ENCODE measurements around the gene RFX3. TPM values are rescaled to one million over a fixed set of nuclear protein-coding genes. Genes with fewer than 3 reads are reported as not detected.

Gene RFX3
- total and polyA plus RNA-seq, 2 donors from 2014 or later: 1.6 to 17.8 TPM

GRCh38 chr9:3514786-3515185 lies 11.0 kb downstream of the RFX3 start:
- no peak for FAIRE-seq
- H3K9ac ChIP-seq (ENCODE audit: low read length in 3 of 3): no peak overlapping the region
- no peaks in the 10 kb centered on the region for H3K9me3 ChIP-seq (ENCODE audit: control insufficient read depth in 2 of 3, insufficient read depth in 1 of 3, low read length in 3 of 3)
- TF ChIP-seq, protein P1, sequence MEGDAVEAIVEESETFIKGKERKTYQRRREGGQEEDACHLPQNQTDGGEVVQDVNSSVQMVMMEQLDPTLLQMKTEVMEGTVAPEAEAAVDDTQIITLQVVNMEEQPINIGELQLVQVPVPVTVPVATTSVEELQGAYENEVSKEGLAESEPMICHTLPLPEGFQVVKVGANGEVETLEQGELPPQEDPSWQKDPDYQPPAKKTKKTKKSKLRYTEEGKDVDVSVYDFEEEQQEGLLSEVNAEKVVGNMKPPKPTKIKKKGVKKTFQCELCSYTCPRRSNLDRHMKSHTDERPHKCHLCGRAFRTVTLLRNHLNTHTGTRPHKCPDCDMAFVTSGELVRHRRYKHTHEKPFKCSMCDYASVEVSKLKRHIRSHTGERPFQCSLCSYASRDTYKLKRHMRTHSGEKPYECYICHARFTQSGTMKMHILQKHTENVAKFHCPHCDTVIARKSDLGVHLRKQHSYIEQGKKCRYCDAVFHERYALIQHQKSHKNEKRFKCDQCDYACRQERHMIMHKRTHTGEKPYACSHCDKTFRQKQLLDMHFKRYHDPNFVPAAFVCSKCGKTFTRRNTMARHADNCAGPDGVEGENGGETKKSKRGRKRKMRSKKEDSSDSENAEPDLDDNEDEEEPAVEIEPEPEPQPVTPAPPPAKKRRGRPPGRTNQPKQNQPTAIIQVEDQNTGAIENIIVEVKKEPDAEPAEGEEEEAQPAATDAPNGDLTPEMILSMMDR (IDR thresholded peaks at IDR 0.05; ENCODE audit: borderline replicate concordance, extremely low read depth, insufficient read depth): no peak
- H3K36me3 ChIP-seq (ENCODE audit: control insufficient read depth in 2 of 3, insufficient read depth in 3 of 3, low read length in 3 of 3): no peaks in the 10 kb centered on the region
- no peak overlapping the region for H3K4me3 ChIP-seq (ENCODE audit: low read length in 3 of 3)
- H3K4me1 ChIP-seq (ENCODE audit: control insufficient read depth in 2 of 3, insufficient read depth in 2 of 3, low read depth in 1 of 3, low read length in 3 of 3): no peaks in the 10 kb centered on the region
- no peak for DNase-seq
- intact Hi-C loops (cut with DNase I): no loop called here
- H3K27ac ChIP-seq (ENCODE audit: low read depth in 2 of 2, low read length in 2 of 2): no peak overlapping the region
- H3K27me3 ChIP-seq (ENCODE audit: control insufficient read depth, insufficient read depth, low read length): no peaks in the 10 kb centered on the region

DNA sequence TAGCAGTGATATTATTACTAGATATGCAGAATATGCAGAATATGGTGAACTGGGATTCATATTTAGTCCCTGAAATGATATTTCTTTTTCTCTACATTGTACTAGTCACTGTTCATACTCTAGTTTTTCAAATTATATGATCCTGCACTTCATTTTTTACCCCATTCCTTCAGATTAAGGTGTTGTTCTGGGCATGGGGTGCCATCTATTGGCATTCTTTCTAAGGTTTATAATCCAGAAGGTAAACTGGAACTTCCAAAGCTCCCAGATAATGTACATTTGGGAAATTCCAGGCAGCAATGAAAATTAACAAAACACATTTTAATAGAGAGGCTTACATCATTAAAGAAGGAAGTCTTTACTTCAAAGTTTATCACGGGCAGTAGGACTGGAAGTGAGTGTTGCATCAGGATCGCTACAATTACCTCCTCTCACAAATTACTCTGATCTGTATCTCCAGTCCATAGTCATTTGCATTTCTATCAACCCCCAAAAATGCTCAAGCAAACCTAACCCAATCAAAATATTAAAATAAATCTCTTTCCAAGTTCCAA lies 12.5 kb downstream of the RFX3 start:
- FAIRE-seq: no peak
- no peak overlapping the region for H3K4me3 ChIP-seq (ENCODE audit: low read length in 3 of 3)

GRCh38 chr9:3511551-3511950 lies 14.2 kb downstream of the RFX3 start:
- intact Hi-C loops (cut with DNase I): no loop called here
- peak overlapping the region in 1 of 2 donors; percentile 3 for H3K27ac ChIP-seq (ENCODE audit: low read depth in 2 of 2, low read length in 2 of 2)
- H3K9me3 ChIP-seq (ENCODE audit: control insufficient read depth in 2 of 3, insufficient read depth in 1 of 3, low read length in 3 of 3): no peaks in the 10 kb centered on the region
- no peak overlapping the region for H3K4me3 ChIP-seq (ENCODE audit: low read length in 3 of 3)
- DNase-seq (no peak), FAIRE-seq (no peak)
- TF ChIP-seq, protein P1 (IDR thresholded peaks at IDR 0.05; ENCODE audit: borderline replicate concordance, extremely low read depth, insufficient read depth): no peak
- no peaks in the 10 kb centered on the region for H3K4me1 ChIP-seq (ENCODE audit: control insufficient read depth in 2 of 3, insufficient read depth in 2 of 3, low read depth in 1 of 3, low read length in 3 of 3)
- no peaks in the 10 kb centered on the region for H3K36me3 ChIP-seq (ENCODE audit: control insufficient read depth in 2 of 3, insufficient read depth in 3 of 3, low read length in 3 of 3)
- no peak overlapping the region for H3K9ac ChIP-seq (ENCODE audit: low read length in 3 of 3)
- H3K27me3 ChIP-seq (ENCODE audit: control insufficient read depth, insufficient read depth, low read length): no peaks in the 10 kb centered on the region

More for the DNA sequence above, 12.5 kb downstream of the RFX3 start:
- no peak overlapping the region for H3K27ac ChIP-seq (ENCODE audit: low read depth in 2 of 2, low read length in 2 of 2)
- intact Hi-C loops (cut with DNase I): no loop called here
- H3K36me3 ChIP-seq (ENCODE audit: control insufficient read depth in 2 of 3, insufficient read depth in 3 of 3, low read length in 3 of 3): no peaks in the 10 kb centered on the region
- H3K9me3 ChIP-seq (ENCODE audit: control insufficient read depth in 2 of 3, insufficient read depth in 1 of 3, low read length in 3 of 3): no peaks in the 10 kb centered on the region
- DNase-seq: no peak
- H3K27me3 ChIP-seq (ENCODE audit: control insufficient read depth, insufficient read depth, low read length): no peaks in the 10 kb centered on the region
- no peaks in the 10 kb centered on the region for H3K4me1 ChIP-seq (ENCODE audit: control insufficient read depth in 2 of 3, insufficient read depth in 2 of 3, low read depth in 1 of 3, low read length in 3 of 3)
- H3K9ac ChIP-seq (ENCODE audit: low read length in 3 of 3): no peak overlapping the region
- TF ChIP-seq, protein P1 (IDR thresholded peaks at IDR 0.05; ENCODE audit: borderline replicate concordance, extremely low read depth, insufficient read depth): no peak

DNA sequence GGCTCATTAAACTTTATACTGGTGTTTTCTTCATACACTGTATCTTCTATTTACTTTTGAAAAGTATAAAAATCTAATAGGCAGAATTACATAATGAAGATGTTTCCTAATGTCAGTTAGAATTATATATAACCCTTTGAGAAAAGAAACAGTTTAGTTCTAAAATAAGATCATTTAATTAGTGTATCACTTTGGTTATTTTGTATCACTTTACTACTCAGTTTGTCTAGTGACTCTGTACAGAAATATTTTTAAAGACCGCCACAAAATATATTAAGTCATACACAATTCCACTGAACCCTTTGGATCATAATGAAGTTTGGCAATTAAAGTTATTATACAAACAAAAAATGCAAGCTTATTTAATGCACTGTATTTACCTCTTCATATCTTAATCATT lies 15.0 kb downstream of the RFX3 start:
- no peak overlapping the region for H3K9ac ChIP-seq (ENCODE audit: low read length in 3 of 3)
- no peaks in the 10 kb centered on the region for H3K4me1 ChIP-seq (ENCODE audit: control insufficient read depth in 2 of 3, insufficient read depth in 2 of 3, low read depth in 1 of 3, low read length in 3 of 3)
- intact Hi-C loops (cut with DNase I): no loop called here
- TF ChIP-seq, protein P1 (IDR thresholded peaks at IDR 0.05; ENCODE audit: borderline replicate concordance, extremely low read depth, insufficient read depth): no peak
- H3K4me3 ChIP-seq (ENCODE audit: low read length in 3 of 3): no peak overlapping the region
- no peaks in the 10 kb centered on the region for H3K27me3 ChIP-seq (ENCODE audit: control insufficient read depth, insufficient read depth, low read length)
- H3K36me3 ChIP-seq (ENCODE audit: control insufficient read depth in 2 of 3, insufficient read depth in 3 of 3, low read length in 3 of 3): no peaks in the 10 kb centered on the region
- peak; percentile 64 for FAIRE-seq
- DNase-seq: no peak
- no peaks in the 10 kb centered on the region for H3K9me3 ChIP-seq (ENCODE audit: control insufficient read depth in 2 of 3, insufficient read depth in 1 of 3, low read length in 3 of 3)
- no peak overlapping the region for H3K27ac ChIP-seq (ENCODE audit: low read depth in 2 of 2, low read length in 2 of 2)
